SKM-1 treated with dmso at 0.1 percent for 144 hours (cell line): Measurements from ENCODE around the gene FXYD5.
"Not testable (repeated sequence)": the region's sequence is repeated elsewhere in the genome, so short reads cannot be mapped to it uniquely, and the experiment has no call there.

Source experiments
- DNase-seq: peaks from one replicate; lab custom pipeline; 2025; ENCODE audit not compliant: unreplicated experiment; lab: John Stamatoyannopoulos, UW

The FXYD5 gene

DNA sequence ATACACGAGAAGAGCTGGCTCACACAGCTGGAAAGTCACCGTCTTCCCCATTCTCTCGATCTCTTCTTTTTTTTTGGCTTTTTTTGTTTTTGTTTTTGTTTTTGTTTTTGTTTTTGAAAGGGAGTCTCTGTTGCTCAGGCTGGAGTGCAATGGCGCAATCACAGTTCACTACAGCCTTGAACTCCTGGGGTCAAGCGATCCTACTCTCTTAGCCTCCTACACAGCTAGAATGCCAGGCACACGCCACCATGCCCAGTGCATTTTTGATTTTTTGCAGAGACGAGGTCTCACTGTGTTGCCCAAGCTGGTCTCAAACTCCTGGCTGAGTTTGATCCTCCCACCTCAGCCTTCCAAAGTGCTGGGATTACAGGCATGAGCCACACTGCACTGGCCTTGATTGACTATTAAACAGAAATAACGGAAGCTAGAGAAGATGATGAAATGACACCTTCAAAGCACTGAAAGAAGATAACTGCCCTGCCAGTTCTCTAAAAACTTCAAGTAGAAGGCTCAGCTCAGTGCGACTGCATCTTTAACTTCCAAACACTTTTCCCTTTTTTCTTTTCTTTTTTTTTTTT, 34.9 kb upstream of the FXYD5 start:
- no peak for DNase-seq

DNA sequence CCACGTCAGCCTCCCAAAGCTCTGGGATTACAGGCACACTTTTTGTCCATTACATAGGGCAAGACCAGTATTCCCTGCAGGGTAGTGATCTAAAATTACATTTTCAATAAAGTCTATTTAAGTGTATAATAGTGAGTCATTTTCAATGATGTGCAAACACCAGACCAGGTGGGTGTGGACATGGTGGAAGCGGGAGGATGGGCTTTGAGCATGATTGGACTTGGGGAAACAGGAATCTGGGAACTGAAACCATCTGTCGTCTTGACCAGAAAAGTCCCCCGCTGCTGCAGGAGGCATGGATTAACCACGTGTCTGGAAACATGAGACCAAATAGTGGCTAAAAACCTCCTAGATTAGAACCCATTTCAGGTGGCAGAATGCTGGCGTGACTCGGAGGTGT, 34.0 kb upstream of the FXYD5 start:
- DNase-seq: no peak

DNA sequence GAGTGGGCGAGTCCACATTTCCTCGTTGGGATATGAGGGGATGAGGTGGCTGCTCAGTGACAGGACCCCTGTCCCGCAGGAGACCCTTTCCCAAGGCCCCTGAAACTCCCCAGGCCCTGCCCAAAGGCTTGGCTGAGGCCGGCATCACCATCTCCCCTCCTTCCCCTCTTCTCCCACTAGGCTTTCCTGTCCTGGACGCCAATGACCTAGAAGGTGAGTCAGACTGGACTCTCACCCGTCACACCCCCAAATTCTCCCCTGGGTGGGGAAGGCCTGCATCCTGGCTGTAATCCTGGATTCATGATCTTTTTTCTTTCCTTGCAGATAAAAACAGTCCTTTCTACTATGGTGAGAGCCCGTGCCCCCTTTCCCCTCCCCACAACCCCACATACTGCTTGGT, 33.6 kb upstream of the FXYD5 start:
- DNase-seq: no peak

DNA sequence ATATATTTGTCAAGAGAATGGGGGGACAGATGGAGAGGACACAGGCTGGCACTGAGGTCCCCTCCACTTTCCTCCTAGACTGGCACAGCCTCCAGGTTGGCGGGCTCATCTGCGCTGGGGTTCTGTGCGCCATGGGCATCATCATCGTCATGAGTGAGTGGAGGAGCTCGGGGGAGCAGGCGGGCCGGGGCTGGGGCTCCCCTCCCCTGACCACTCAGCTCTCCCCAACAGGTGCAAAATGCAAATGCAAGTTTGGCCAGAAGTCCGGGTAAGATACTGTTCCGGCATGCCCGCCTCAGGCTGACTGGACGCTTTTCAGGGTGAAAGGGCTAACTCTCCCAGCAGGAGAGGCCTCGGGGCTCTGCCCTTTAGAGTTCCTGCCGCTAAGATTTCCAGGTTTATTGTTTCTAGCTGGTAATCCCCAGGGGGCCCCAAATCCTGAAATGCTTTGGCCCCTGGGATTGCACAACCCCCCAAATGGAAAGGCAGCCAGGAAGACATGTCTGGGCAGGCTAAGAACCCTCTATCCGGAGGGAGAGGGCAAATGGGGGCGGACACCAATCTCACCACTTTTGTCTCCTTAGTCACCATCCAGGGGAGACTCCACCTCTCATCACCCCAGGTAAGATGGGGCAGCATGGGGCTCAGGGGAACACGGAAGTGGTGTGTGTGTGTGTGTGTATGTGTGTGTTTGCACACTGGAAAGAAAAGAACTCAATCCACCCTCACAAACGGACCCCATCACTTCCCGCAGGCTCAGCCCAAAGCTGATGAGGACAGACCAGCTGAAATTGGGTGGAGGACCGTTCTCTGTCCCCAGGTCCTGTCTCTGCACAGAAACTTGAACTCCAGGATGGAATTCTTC, 31.6 kb upstream of the FXYD5 start:
- no peak for DNase-seq

DNA sequence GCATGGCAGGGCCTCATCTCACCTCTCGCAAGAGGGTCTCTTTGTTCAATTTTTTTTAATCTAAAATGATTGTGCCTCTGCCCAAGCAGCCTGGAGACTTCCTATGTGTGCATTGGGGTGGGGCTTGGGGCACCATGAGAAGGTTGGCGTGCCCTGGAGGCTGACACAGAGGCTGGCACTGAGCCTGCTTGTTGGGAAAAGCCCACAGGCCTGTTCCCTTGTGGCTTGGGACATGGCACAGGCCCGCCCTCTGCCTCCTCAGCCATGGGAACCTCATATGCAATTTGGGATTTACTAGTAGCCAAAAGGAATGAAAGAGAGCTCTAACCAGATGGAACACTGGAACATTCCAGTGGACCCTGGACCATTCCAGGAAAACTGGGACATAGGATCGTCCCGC, 31.0 kb upstream of the FXYD5 start:
- DNase-seq: no peak

DNA sequence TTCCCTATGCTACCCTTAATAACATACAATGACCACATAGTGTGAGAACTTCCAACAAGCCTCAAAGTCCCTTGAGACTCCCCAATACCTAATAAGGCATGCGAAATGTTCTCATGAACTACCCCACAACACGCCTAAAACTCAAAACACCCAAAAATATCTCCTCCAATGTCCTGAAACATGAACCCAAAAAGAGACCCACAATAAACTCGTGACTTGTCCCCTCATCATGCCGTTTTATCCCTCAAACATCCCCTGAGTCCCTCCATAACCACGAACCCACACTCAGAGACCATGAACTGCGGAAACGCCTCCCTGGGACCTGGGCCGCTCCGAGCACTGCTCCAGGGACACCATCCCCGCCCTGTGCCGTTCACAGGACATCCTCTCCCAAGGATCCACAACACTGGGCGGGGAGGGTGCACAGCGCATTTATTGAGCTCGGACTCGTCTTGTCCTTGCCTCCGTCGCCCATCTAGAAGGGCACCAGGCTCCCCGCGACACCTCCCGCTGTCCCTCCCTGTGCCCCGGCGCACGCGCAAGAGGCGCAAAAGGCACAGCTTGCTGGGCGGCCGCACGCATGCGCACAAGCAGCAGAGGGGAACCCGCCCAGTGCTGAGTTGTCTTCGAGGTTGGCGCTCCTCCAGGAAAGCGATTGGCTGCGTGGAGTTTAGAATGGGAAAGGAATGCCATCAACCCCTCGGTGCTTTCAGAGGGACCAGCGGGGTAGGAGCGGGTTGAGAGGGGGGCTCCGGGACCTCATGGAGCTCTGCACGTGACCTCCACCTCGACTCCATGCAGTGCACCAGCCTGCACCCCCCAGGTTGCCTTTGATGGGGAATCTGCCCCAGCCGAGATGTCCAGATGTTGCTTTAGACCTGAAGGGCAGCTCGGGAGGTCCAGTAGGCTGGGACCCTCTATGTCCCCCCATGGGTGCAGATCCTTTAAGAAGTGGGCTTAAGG, 30.2 kb upstream of the FXYD5 start:
- DNase-seq: peak; percentile 75

DNA sequence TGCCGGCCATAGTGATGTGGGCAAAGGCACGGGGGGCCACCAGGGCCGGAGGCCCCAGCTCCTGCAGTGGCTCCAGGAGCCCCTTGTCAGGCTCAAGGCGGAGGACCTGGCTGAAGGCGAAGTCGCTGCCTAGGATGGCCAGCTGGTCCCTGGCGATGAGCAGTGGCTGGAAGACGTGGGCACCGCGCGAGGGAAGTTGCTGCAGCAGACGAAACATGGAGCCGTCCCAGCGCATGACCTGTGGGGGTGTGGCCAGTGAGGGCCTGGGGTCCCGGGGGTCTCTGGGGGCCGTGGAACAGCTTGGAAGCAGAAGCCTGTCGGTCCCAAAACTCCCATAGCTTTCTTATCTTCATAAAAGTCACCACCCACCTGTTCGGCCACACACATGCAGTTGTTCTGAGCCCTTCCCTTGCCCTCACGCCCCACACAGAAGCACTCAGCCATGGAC, 29.2 kb upstream of the FXYD5 start:
- DNase-seq: no peak

DNA sequence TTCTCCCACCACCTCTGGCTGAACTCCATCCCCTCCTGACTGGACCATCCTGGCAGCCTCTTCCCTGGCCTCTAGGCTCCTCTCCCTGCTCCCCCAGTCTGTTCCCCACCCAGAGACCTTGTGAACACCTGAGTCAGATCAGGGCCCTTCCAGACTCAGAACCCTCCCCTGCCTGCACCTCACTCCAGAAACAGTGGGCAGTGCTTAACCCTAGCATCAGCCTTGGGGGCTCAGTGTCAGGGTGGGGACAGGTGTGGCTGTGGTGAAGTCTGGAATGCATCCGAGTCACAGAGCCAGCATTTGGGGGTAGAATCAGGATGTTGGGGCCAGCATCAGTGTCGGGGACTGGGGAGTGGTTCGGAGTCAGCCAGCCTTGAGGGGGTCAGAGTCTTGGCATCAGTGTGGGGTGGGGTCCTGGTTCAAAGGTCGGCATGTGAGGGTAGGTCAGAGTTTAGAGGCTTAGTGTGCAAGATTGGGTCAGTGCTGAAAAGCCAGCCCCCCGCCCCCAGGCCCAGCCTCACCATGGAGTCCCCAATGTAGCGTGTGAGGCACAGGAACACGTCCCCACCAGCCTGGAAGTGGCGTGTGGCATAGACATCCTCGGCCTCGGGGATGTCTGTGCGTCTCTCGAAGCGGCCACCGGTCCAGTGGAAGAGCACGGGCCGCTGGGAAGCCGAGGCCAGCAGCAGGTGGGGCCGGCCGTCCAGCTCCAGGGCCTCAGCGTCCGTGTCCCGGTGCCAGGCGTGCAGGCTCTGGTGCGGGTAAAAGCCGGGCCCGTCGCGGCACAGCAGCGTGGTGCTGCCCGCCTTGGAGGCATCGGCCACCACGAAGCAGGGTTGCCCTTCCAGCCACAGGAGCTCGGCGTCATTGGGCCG, 28.5 kb upstream of the FXYD5 start:
- no peak for DNase-seq

DNA sequence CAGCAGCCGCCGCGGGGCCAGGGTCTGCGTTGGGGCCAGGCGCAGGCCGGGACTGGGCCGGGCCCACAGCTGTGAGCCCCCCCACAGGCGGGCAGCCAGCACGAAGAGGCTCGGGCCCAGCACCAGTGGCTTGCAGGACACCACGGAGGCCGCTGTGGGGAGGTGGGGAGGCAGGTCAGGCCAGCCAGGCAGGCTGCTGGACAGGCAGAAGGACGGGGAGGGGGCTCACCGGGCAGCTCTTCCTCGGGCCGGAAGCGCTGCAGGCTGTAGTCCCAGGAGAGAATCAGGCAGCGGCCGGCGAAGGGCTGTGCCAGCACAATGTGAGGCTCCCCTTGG, 27.9 kb upstream of the FXYD5 start:
- DNase-seq: no peak

DNA sequence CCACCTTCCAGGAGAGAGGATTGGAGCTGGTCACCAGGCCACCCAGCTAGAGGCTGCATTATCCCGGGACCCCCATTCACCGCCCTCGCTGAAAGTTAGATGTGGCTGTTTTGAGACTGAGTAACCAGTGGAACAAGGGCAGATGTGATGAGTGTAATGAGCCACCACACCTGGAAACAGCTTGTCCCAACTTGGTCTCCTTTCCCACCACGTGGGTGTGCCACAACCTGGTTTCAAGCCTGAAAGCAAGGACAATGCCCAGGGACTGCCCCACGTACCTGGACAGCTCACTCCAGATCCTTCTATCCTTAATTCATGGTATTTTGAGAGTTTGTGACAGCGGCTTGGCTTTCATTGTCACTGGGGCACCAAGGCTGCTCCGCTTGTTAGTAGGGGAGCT, 26.7 kb upstream of the FXYD5 start:
- DNase-seq: no peak

DNA sequence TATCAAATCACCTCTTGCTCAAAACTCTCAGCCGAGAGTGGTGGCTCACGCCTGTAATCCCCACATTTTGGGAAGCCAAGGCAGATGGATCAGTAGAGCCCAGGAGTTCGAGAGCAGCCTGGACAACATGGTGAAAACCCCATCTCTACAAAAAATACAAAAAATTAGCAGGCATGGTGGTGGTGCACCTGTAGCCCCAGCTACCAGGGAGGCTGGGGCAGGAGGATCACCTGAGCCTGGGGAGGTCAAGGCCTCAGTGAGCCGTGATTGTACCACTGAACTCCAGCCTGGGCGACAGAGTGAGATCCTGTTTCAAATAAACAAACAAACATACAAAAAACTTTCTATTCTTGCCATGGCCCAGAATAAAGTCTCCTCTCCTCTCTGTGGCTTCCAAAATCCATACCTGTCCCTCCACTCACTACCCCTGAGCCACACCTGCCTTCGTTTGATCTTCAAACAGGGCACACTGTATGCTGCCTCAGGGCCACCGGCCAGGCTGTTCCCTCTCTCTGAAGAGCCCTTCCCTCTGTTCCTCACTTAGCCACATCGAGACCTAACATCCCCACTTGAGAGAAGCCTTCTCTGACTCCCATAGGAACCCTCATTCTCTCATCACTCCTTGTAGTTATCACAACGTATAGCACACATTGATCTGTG, 26.0 kb upstream of the FXYD5 start:
- no peak for DNase-seq

DNA sequence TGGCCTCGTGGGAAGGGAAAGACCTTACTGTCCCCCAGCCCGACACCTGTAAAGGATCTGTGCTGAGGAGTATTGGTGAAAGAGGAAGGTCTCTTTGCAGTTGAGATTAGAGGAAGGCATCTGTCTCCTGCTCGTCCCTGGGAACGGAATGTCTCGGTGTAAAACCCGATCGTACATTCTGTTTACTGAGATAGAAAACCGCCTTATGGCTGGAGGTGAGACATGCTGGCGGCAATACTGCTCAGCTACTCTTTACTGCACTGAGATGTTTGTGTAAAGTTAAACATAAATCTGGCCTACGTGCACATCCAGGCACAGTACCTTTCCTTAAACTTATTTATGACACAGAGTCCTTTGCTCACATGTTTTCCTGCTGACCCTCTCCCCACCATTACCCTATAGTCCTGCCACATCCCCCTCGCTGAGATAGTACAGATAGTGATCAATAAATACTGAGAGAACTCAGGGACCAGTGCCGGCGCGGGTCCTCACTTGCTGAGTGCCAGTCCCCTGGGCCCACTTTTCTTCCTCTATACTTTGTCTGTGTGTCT, 24.7 kb upstream of the FXYD5 start:
- DNase-seq: not testable (repeated sequence)

DNA sequence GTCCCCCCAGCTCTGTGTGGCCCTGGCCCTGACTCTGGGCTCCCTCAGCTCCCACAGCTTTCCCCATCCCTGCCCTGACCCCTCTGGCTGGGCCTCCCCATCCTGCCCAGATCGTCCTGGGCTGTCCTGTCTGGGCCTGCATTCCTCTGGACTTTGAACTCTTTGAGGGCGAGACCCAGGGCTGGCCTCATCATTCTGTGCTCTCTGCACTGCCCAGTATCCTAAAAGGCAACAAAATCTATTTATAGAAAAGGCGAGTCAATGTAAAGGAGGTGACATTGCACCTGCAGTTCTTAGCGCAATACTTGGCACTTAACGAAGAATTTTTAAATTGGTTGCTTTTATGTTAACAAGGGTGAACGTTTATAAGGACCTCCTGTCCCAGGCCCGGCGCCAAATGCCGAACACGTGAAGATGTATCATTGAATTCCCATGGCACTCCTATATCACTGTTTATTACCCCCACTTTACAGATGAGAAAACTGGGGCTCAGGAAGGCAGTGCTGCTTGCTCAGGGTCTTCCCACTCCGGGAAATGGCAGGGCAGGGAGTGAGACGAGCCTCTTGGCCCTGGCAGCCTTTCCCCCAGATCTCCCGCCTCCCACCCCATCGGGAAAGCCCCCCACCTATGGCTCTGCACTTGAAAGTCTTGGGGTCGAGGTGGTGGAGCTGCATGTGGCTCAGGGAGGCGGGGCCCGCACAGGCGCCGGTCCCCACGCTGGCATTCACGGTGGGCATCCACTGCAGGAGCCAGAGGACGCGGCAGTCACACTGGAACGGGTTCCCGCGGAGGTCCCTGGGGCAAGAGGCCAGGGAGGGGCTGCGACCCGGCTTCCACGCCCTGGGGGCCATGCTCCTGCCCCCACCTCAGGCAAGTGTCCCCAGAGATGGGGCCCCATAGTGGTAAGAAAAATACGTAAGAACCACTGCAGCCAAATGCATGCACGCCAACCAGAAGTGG, 23.5 kb upstream of the FXYD5 start:
- no peak for DNase-seq

DNA sequence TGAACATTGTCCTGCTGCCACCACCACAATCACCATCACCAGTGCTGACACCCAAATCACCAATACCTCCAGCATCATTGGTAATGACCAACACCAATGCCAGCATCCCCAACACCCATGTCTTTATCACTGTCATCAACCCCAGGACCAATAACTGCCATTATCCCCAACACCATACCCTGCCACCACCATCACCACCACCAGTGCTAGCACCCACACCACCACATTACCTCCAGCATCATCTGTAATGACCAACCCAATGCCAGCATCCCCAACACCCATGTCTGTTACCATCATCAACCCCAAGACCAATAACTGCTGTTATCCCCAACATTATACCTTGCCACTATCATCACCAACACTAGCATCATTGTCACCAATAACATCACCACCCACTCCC, 22.3 kb upstream of the FXYD5 start:
- no peak for DNase-seq

DNA sequence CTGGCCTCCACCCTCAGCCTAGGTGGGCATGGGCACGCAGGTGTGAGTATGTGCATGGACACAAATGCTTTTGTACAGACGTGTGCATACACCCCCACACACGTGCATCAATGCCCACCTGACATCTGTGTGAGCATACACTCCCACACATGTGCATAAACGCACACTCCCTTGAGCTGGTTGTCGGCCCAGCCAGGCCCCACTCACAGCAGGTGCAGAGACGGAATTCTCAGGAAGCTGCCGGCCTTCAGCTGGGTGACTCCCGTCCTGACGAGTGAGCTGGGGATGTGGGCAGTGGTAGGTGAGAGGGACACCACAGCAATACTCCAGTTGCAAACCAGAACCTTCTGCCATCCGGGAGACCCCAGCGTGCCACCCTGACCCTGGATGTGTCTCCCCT, 20.7 kb upstream of the FXYD5 start:
- no peak for DNase-seq

DNA sequence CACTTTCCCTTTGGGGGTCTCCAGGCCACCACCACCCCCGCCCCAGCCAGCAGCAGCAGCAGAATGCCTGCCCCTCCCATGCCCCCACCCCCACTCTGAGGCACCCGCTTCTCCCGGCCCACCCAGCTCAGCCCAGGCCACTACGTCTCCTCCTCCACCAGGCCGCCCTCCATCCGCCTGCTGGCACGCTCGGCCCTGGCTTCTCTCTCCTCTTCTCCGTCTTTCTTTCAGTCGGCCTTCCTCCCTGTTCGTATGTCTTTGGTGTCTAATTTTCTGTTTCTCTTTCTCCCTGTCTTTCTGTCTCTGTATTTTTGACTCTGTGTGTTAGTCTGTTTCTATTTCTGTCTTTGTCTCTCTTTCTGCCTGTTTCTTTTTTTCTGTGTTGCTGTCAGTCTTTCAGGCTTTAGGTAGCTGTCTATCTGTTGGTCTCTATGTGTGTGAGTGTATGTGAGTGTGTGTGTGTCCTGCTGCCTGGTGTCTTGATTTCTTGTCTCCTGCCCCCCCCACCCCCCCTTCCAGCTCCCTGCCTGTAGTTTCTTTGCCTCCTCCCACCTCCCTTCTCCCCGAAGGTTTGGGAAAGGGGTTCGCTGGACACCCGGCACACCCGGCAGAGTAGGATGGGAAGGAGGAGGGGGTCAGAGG, 19.8 kb upstream of the FXYD5 start, which contains the start of gene LGI4:
TSS of gene LGI4 (minus strand) at position 459 of the 642 bp plus-strand sequence. CDS start at position 80, 379 bp downstream.
- no peak for DNase-seq

DNA sequence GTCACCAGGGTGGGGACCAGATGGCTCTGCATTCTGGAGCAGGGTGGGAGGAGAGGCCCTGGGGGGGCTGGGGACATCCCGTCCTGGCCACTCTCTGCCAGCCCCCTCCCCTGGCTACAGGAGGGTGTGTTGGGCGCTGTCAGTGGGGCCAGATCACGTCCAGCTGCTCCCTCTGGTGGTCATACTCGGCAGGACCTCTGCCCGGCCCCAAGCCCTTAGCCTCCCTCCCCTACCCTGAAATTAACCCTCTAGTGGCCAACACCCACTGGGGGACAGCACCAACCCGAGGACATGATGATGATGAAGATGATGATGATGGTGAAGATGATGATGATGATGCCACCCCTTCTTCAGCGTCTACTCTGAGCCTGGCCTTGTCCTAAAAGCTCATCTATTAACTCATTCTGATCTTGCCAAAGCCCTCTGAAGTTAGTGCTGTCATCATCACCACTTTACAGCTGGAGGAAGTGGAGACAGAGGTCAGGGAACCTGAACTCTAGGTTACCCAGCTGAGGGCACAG, 19.1 kb upstream of the FXYD5 start:
- peak; percentile 64 for DNase-seq

DNA sequence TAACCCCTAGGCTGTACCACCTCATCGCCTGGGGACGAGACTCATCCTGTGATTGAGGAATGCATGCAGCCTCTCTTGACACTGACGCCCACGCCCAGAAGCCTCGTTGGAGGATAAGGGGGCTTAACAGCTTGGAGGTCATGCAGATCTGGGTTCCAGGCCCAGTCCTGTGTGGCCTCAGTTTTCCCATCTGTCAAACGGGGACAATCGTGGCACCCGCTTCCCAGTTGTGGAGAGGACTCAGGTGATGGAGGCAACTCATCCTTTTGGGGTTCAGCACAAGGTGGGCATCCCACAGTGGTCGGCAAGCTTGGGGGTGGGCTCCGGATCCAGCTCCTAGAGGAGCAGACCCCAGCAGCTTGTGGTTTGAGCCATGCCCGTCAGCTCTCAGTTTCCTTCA, 18.3 kb upstream of the FXYD5 start:
- no peak for DNase-seq
